WTC11 (cell line): ENCODE results near the gene PCTP.

Source experiments
- AFF4 ChIP-seq: sonication (generic); formaldehyde crosslinking; IDR thresholded peaks from 2 replicates; pipeline ENCODE4 v1.8.1; 2023; ENCODE audit warnings: mild to moderate bottlenecking, missing genetic modification reagents, borderline replicate concordance
- CTCF ChIP-seq: fragments of 200-600 bp; IDR thresholded peaks from 2 replicates; pipeline ENCODE4 v1.8.0; 2022; ENCODE audit warnings: antibody characterized with exemption
- GABPB1 ChIP-seq: sonication (generic); formaldehyde crosslinking; IDR thresholded peaks from 2 replicates; pipeline ENCODE4 v1.8.1; 2023; ENCODE audit warnings: mild to moderate bottlenecking, missing genetic modification reagents
- HMGXB4 ChIP-seq: sonication (generic); formaldehyde crosslinking; IDR thresholded peaks from 2 replicates; pipeline ENCODE4 v1.8.1; 2023; ENCODE audit warnings: mild to moderate bottlenecking, moderate library complexity, missing genetic modification reagents
- IRF1 ChIP-seq: sonication (generic); formaldehyde crosslinking; IDR thresholded peaks from 2 replicates; pipeline ENCODE4 v1.8.0; 2023; ENCODE audit warnings: missing genetic modification reagents
- USF1 ChIP-seq: sonication (generic); formaldehyde crosslinking; IDR thresholded peaks from 2 replicates; pipeline ENCODE4 v1.8.0; 2022; ENCODE audit warnings: mild to moderate bottlenecking, missing genetic modification reagents

GRCh38 chr17:55729484-55729883 is 21.4 kb upstream of the PCTP start:
- TF ChIP-seq HMGXB4 (no peak), CTCF (no peak), GABPB1 (CRISPR knock-in tag) (no peak), AFF4 (CRISPR knock-in tag) (no peak), USF1 (CRISPR knock-in tag) (no peak), IRF1 (CRISPR knock-in tag) (no peak)
